GM19238 (cell line): ENCODE data around the gene C1orf198.

ENCODE experiments used
- DNase-seq: peaks from one replicate; pipeline ENCODE4 v3.0.0; 2011; ENCODE audit warnings: low spot score; ENCODE audit not compliant: insufficient read length

Gene C1orf198

GRCh38 chr1:230892018-230892491 is 23.7 kb upstream of the C1orf198 start:
- no peak for DNase-seq

GRCh38 chr1:230891413-230891812 is 23.1 kb upstream of the C1orf198 start:
- DNase-seq, result no peak

GRCh38 chr1:230884646-230885045 is 16.3 kb upstream of the C1orf198 start:
- DNase-seq, result no peak

GRCh38 chr1:230883967-230884366 is 15.6 kb upstream of the C1orf198 start:
- DNase-seq, result no peak

DNA sequence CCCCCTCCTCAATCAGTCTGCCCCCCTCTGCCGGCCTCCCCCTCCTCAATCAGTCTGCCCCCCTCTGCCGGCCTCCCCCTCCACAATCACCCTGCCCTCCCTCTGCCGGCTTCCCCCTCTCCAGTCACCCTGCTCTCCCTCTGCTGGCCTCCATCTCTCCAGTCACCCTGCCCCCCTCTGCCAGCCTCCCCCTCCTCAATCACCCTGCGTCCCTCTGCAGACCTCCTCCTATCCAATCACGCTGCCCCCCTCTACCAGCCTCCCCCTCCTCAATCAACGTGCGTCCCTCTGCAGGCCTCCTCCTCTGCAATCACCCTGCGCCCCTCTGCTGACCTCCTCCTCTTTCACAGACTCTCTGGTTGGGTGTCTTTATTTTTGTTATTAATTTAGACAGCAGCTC is 11.5 kb upstream of the C1orf198 start:
- no peak for DNase-seq

- DNase-seq, result no peak
These were observed 10.3 kb upstream of the C1orf198 start for GRCh38 chr1:230878591-230878990.

DNA sequence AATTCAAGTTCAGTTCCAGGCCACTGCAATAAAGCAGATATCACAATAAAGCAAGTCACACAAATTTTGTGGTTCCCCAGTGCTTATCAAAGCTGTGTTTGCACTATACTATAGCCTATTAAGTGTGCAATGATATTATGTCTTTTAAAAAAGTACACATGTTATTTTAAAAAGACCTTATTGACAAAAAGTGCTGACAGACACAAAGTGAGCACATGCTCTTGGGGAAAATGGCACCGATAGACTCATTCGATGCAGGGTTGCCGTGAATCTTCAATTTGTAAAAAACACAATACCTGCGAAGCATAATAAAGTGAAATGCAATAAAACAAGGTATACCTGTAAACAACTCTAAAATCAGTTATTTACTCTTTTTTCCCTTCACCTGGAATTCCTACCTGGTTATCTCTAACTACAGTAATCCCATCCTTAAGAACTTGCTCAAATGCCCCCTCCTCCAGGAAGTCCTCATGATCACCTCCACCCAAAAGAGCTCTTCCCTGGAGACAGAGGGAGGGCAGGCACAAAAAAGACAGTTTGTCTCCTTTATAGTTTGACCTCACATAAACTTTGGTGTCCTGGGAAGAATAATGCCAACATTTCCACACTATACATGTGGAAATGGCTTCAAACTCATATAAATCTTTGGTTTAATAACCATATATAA is 9.7 kb upstream of the C1orf198 start:
- no peak for DNase-seq

DNA sequence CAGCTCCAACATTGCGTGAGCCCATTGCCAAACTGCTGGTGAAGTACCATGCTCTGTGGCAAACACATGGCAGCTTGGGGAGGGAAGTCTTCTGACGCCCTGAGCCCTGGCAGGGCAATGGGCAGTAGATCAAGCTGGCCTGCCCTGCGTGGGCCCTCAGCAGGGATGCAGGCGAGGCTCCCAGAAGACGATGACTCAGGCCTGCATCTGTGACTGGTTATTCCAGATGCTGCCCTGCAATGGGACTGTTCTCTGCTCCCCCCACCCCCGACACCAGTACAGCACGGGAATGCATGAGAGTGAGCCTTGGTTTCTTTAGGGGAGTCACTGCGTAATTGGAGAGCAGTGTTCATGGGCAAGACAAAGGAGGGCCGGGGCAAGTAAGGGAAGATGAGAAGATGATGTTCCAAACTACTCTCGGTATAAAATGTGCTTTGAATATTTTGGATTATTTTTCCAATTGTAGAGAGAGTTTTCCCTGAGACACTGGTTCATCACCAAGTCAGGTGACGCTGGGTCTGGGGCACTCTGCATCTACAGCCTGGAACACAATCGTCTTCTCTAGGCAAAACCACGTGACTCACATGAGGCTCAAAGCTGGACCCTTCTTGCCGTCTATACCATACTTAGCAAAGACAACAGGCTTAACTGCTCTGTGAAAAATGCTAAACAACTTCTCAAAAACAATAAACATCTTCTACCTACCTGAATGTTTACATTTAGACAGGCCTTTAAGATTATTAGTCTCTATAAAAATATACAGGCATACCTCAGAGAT is 9.0 kb upstream of the C1orf198 start:
- DNase-seq, result no peak

DNA sequence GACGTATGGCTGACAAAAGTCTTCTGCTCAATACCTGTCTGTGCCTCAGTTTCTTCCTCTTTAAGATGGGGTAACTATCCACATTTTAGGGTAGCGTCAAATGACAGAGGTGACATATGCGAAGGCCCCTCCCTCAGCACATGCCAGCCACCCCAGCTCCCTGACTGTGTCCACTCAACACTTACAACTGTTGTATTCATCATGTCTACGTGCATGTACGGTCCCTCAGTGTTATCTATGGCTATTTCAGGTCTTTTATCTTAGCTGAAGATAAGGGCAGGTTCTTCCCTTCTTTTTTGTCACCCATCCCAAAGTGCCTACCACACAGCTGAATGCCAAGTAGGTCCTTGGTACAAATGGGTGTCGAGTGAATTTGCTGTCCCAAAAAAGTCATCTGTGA is 8.3 kb upstream of the C1orf198 start:
- DNase-seq, result no peak

- no peak for DNase-seq
These were observed 7.0 kb upstream of the C1orf198 start for GRCh38 chr1:230875370-230875769.

DNA sequence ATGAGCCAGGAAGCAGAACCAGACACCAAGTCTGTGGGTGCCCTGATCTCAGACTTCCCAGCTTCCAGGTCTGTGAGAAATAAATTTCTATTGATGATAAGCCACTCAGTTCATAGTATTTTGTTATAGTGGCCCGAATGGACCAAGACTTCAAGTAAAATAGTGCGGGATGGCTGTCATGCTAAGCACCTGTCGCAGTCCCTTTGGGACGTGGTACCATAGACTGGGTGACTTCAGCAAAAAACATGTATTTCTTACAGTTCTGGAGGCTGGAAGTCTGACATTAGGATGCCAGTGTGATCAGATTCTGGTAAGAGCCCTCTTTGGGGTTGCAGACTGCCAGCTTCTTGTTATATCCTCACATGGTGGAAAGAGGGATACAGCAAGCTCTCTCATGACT is 2.6 kb upstream of the C1orf198 start:
- DNase-seq, result no peak

- DNase-seq, result no peak
These were observed 1.2 kb upstream of the C1orf198 start for GRCh38 chr1:230869500-230869899.

GRCh38 chr1:230868736-230869385 is 540 bp upstream of the C1orf198 start:
- no peak for DNase-seq

GRCh38 chr1:230867101-230867902 is 1.0 kb downstream of the C1orf198 start:
- no peak for DNase-seq

- DNase-seq, result no peak
These were observed 1.9 kb downstream of the C1orf198 start for GRCh38 chr1:230866171-230867070.

DNA sequence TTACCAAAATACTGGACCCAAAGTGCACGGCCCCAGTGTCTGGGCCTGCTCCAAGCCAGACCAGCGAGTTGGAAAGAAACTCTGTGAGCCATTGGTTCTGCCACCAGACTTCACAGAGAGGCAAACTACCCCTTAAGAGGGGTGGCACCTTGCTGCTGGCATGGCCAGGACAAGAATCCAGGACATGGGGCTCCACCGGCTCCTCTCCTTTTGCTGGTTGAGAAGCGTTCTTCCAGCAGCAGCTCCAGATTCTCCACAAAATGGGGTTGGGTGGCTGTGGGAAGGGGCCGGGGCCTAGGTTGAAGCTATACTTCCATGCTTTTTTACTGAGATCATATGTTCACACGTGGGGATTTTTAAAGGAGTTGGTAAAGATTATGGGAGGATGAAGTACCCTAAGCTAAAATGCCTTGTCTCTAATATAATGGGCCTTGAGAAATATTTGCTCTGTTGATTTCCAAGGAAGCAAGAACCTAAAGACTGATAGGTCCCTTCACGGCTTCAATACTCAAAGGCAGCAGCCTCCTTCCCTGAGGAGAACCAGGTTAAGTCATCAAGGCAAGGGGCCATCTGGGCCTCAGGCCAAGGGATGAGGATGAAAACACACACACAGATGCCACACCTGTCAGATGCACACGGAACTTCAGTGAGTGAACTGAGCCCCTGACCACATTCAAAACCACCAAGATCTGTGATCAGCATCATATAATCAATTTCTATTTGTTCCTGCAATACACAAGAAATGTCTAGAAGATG is 3.1 kb downstream of the C1orf198 start:
- no peak for DNase-seq

- no peak for DNase-seq
These were observed 3.9 kb downstream of the C1orf198 start for GRCh38 chr1:230864441-230864840.

DNA sequence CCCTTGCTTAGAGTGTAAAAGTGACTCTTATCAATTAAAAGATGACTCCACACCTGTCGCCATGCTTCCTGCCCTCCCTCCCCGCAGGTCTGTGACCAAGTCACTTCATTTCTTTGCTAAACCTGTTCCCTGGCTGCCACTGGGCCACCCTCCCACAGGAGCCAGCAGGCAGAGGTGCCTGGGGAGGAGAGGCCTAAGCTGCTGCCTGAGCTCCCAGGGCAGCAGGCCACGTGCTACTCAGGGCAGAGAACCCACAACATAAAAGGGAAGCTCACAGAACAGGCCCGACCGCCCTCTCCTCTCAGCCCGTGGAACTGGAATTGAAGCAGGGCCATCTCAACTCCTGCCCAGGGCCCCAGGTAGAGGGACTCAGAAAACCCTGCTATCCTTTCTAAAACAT is 4.9 kb downstream of the C1orf198 start:
- no peak for DNase-seq

DNA sequence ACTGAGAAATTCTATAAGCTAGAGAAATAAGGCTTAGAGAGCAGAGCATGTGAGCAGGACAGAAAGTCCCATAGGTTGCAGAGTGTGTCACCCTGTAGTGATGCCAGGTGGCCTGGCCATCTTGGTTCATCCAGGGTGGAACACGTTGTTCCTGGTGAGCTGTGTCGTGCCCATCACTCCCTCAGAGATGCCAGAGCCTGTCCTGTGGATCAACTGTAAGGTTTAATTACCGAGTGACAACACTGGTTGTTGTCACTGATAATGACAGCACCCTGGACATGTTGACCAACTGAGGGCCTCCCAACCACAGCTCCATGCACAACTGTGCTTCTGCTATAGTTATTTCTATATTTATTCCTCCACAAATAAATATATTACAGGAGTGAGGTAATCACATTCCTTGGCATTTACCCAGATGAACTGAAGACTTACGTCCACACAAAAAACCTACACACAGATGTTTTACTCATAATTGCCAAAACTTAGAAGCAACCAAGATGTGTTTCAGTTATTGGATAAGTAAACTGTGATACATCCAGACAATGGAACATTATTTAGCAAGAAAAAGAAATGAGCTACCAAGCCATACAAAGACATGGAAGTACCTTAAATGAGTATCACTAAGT is 6.2 kb downstream of the C1orf198 start:
- DNase-seq, result no peak
